NCI-H1694 treated with DMSO at 0.1 percent for 48 hours (cell line): ENCODE data around the gene TIAM1.

Experiments
- DNase-seq: peaks from one replicate; lab custom pipeline; 2025; lab: John Stamatoyannopoulos, UW

The TIAM1 gene

GRCh38 chr21:31132574-31133242 is 211.4 kb downstream of the TIAM1 start:
- DNase-seq = no peak

- no peak for DNase-seq
Observed at GRCh38 chr21:31130821-31131220, 213.2 kb downstream of the TIAM1 start.

GRCh38 chr21:31128234-31128633 is 215.8 kb downstream of the TIAM1 start:
- no peak for DNase-seq

- DNase-seq = no peak
Observed at GRCh38 chr21:31124010-31124409, 220.1 kb downstream of the TIAM1 start.

- DNase-seq = no peak
Observed at GRCh38 chr21:31119199-31119598, 224.9 kb downstream of the TIAM1 start.

GRCh38 chr21:31117128-31117916 is 226.7 kb downstream of the TIAM1 start:
- DNase-seq = no peak

- no peak for DNase-seq
Observed at GRCh38 chr21:31115249-31115648, 228.8 kb downstream of the TIAM1 start.

GRCh38 chr21:31111093-31111492 is 233.0 kb downstream of the TIAM1 start:
- no peak for DNase-seq

- no peak for DNase-seq
Observed at GRCh38 chr21:31110430-31110829, 233.6 kb downstream of the TIAM1 start.

- no peak for DNase-seq
Observed at GRCh38 chr21:31107871-31108270, 236.2 kb downstream of the TIAM1 start.

GRCh38 chr21:31107176-31107785 is 236.8 kb downstream of the TIAM1 start:
- DNase-seq = no peak

GRCh38 chr21:31103571-31104265 is 240.3 kb downstream of the TIAM1 start:
- DNase-seq = no peak

GRCh38 chr21:31103163-31103562 is 240.9 kb downstream of the TIAM1 start:
- no peak for DNase-seq

GRCh38 chr21:31099122-31099521 is 244.9 kb downstream of the TIAM1 start:
- no peak for DNase-seq

- DNase-seq = peak; percentile 75
Observed at GRCh38 chr21:31098576-31099005, 245.5 kb downstream of the TIAM1 start.

GRCh38 chr21:31092832-31093625 is 251.0 kb downstream of the TIAM1 start:
- no peak for DNase-seq

- no peak for DNase-seq
Observed at GRCh38 chr21:31090376-31090775, 253.7 kb downstream of the TIAM1 start.

- no peak for DNase-seq
Observed at GRCh38 chr21:31088474-31088751, 255.6 kb downstream of the TIAM1 start.

GRCh38 chr21:31087639-31088473 is 256.2 kb downstream of the TIAM1 start:
- no peak for DNase-seq

- DNase-seq = no peak
Observed at GRCh38 chr21:31084689-31085088, 259.4 kb downstream of the TIAM1 start.

- no peak for DNase-seq
Observed at GRCh38 chr21:31078796-31079195, 265.3 kb downstream of the TIAM1 start.
